ENCODE measurements around the gene NT5E. TPM values are rescaled to one million over a fixed set of nuclear protein-coding genes. Genes with fewer than 3 reads are reported as not detected.

NT5E gene
- total and polyA plus RNA-seq, 2 of the 13 experiments (the other 11 are each of a cell fraction or from before 2014, with no cell fraction given): 9.5 to 33.0 TPM

DNA sequence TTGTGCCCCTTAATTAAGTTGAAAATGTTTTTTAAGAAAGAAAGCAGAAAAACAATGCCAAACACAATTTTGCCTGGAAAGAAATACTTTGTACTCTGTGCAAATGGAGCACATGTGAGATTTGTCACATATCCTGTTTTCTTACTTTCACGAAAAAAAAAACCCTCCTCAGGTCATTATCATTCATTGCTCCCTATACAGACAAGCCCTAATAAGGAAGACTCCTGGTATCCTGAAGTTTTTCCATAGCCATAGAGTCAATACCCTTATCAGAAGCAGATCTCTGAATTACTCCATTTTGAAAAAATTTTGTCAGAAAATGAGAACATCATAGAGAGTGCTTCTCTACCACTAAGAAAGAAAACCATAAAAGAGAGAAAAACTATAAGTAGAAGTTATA is 14.0 kb upstream of the NT5E start (continued):
- TF ChIP-seq, protein P1, sequence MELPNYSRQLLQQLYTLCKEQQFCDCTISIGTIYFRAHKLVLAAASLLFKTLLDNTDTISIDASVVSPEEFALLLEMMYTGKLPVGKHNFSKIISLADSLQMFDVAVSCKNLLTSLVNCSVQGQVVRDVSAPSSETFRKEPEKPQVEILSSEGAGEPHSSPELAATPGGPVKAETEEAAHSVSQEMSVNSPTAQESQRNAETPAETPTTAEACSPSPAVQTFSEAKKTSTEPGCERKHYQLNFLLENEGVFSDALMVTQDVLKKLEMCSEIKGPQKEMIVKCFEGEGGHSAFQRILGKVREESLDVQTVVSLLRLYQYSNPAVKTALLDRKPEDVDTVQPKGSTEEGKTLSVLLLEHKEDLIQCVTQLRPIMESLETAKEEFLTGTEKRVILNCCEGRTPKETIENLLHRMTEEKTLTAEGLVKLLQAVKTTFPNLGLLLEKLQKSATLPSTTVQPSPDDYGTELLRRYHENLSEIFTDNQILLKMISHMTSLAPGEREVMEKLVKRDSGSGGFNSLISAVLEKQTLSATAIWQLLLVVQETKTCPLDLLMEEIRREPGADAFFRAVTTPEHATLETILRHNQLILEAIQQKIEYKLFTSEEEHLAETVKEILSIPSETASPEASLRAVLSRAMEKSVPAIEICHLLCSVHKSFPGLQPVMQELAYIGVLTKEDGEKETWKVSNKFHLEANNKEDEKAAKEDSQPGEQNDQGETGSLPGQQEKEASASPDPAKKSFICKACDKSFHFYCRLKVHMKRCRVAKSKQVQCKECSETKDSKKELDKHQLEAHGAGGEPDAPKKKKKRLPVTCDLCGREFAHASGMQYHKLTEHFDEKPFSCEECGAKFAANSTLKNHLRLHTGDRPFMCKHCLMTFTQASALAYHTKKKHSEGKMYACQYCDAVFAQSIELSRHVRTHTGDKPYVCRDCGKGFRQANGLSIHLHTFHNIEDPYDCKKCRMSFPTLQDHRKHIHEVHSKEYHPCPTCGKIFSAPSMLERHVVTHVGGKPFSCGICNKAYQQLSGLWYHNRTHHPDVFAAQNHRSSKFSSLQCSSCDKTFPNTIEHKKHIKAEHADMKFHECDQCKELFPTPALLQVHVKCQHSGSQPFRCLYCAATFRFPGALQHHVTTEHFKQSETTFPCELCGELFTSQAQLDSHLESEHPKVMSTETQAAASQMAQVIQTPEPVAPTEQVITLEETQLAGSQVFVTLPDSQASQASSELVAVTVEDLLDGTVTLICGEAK (IDR thresholded peaks at IDR 0.05): no peak
- TF ChIP-seq, protein P1 (CRISPR knock-in tag; IDR thresholded peaks at IDR 0.05): no peak

DNA sequence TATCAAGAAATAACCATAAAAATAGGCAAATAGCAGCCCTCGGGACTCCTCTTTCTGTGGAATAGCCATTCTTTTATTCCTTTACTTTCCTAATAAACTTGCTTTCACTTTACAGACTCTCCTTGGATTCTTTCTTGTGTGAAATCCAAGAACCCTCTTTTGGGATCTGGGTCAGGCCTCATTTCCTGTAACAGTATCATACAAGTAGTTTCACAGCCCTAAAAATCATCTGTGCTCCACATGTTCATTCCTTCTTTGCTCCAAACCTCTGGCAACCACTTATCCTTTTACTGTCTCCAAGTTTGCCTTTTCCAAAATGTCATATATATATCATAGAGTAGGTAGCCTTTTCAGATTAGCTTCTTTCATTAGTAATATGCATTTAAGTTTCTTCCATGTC is 13.5 kb upstream of the NT5E start:
- in situ Hi-C loops (cut with HindIII; ENCODE audit: extremely low pct_ligation_motif_present, low pct_unique_long_range_greater_than_20kb): no loop called here
- no peaks in the 10 kb centered on the region for H3K79me2 ChIP-seq (ENCODE audit: insufficient read depth, low read length)
- FAIRE-seq: no peak
- H4K20me1 ChIP-seq (ENCODE audit: insufficient read depth, low read length): no peaks in the 10 kb centered on the region
- ATAC-seq: no peak
- H3K4me2 ChIP-seq (ENCODE audit: low read depth, low read length): no peak overlapping the region
- 65% methylated on average over 1 of the region's 1 CpG for WGBS (ENCODE audit: low lambda C conversion rate)
- no TSS peak for BruUV-seq (replicated peaks)
- intact Hi-C loops (cut with micrococcal nuclease; ENCODE audit: unreplicated experiment): no loop called here
- H2AFZ ChIP-seq (ENCODE audit: low read length): no peak overlapping the region
- DNase-seq (ENCODE audit: low spot score): no peak
- H3K36me3 ChIP-seq (replicated peaks in 1 of 2; ENCODE audit: control insufficient read depth in 1 of 2, insufficient read depth in 2 of 2, low read length in 2 of 2): no peaks in the 10 kb centered on the region
- no peak overlapping the region for H3K9ac ChIP-seq (ENCODE audit: insufficient read depth, low read depth, low read length)
- no peak overlapping the region for H3K4me3 ChIP-seq (replicated peaks in 1 of 3; ENCODE audit: insufficient read depth in 1 of 3, low read depth in 2 of 3, low read length in 3 of 3)
- no peak overlapping the region for H3K27ac ChIP-seq (ENCODE audit: extremely low read length, insufficient read depth, low read length)
- peaks cover 22% of the 10 kb centered on the region; the same call in 1 of the 2 replicates for H3K4me1 ChIP-seq (ENCODE audit: insufficient read depth, low read length)
- CTCF ChIA-PET (ENCODE audit: low intra/inter-chr PET ratio, low total read pairs): no interaction called here
- H3K9me3 ChIP-seq (ENCODE audit: low read length): peaks cover 1% of the 10 kb centered on the region
- H3K27me3 ChIP-seq (ENCODE audit: control insufficient read depth in 1 of 2, insufficient read depth in 2 of 2, low read length in 2 of 2): no peaks in the 10 kb centered on the region; a peak in 1 of 5 replicates
- POLR2A ChIA-PET: no interaction called here
- TF ChIP-seq MBD4 (IDR thresholded peaks at IDR 0.05; ENCODE audit: borderline replicate concordance, low read length) (no peak), SP1 (IDR thresholded peaks at IDR 0.05) (no peak), SP1 (CRISPR knock-in tag; IDR thresholded peaks at IDR 0.05) (no peak), ZNF878 (CRISPR knock-in tag; IDR thresholded peaks at IDR 0.05) (no peak), SATB2 (CRISPR knock-in tag; IDR thresholded peaks at IDR 0.05) (no peak), SP5 (CRISPR knock-in tag; IDR thresholded peaks at IDR 0.05; ENCODE audit: borderline replicate concordance, low read depth) (no peak), ZNF883 (CRISPR knock-in tag; IDR thresholded peaks at IDR 0.05; ENCODE audit: not compliant biosample characterization) (no peak), ZNF235 (CRISPR knock-in tag; IDR thresholded peaks at IDR 0.05; ENCODE audit: borderline replicate concordance) (no peak), AKAP8 (CRISPR knock-in tag; IDR thresholded peaks at IDR 0.05) (no peak)
- TF ChIP-seq, protein P2, sequence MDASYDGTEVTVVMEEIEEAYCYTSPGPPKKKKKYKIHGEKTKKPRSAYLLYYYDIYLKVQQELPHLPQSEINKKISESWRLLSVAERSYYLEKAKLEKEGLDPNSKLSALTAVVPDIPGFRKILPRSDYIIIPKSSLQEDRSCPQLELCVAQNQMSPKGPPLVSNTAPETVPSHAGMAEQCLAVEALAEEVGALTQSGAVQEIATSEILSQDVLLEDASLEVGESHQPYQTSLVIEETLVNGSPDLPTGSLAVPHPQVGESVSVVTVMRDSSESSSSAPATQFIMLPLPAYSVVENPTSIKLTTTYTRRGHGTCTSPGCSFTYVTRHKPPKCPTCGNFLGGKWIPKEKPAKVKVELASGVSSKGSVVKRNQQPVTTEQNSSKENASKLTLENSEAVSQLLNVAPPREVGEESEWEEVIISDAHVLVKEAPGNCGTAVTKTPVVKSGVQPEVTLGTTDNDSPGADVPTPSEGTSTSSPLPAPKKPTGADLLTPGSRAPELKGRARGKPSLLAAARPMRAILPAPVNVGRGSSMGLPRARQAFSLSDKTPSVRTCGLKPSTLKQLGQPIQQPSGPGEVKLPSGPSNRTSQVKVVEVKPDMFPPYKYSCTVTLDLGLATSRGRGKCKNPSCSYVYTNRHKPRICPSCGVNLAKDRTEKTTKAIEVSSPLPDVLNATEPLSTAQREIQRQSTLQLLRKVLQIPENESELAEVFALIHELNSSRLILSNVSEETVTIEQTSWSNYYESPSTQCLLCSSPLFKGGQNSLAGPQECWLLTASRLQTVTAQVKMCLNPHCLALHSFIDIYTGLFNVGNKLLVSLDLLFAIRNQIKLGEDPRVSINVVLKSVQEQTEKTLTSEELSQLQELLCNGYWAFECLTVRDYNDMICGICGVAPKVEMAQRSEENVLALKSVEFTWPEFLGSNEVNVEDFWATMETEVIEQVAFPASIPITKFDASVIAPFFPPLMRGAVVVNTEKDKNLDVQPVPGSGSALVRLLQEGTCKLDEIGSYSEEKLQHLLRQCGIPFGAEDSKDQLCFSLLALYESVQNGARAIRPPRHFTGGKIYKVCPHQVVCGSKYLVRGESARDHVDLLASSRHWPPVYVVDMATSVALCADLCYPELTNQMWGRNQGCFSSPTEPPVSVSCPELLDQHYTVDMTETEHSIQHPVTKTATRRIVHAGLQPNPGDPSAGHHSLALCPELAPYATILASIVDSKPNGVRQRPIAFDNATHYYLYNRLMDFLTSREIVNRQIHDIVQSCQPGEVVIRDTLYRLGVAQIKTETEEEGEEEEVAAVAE (CRISPR knock-in tag; IDR thresholded peaks at IDR 0.05; ENCODE audit: borderline replicate concordance): no peak

All from HepG2 (cell line).